ENCODE results near the gene FKBP9. TPM values are rescaled to one million over a fixed set of nuclear protein-coding genes. Genes with fewer than 3 reads are reported as not detected.
A peak's percentile ranks its signal among the peaks of the same experiment; 100 is the strongest.
"Not testable (repeated sequence)": the region's sequence is repeated elsewhere in the genome, so short reads cannot be mapped to it uniquely, and the experiment has no call there.

Gene FKBP9
- total RNA-seq, 1 experiment from 2014 or later = 17.4 TPM

- no peak overlapping the region for H3K4me3 ChIP-seq (ENCODE audit: insufficient read depth, low read depth, low read length)
- peak; percentile 57 for DNase-seq
- H3K27me3 ChIP-seq (ENCODE audit: control insufficient read depth, insufficient read depth, low read length) = peaks cover 74% of the 10 kb centered on the region
- H3K36me3 ChIP-seq (replicated peaks; ENCODE audit: control insufficient read depth, insufficient read depth, low read length) = no peaks in the 10 kb centered on the region
Measured at GRCh38 chr7:32941181-32941580, 16.1 kb upstream of the FKBP9 start.

- Histone ChIP-seq H3K27me3 (ENCODE audit: control insufficient read depth, insufficient read depth, low read length) (peaks cover 70% of the 10 kb centered on the region), H3K4me3 (ENCODE audit: insufficient read depth, low read depth, low read length) (peak overlapping the region; percentile 39), H3K36me3 (replicated peaks; ENCODE audit: control insufficient read depth, insufficient read depth, low read length) (no peaks in the 10 kb centered on the region)
- DNase-seq = peak; percentile 73
Measured at GRCh38 chr7:32941681-32942414, 15.4 kb upstream of the FKBP9 start.

GRCh38 chr7:32942415-32943251 lies 14.6 kb upstream of the FKBP9 start:
- Histone ChIP-seq H3K4me3 (ENCODE audit: insufficient read depth, low read depth, low read length) (peak overlapping the region; percentile 39), H3K36me3 (replicated peaks; ENCODE audit: control insufficient read depth, insufficient read depth, low read length) (no peaks in the 10 kb centered on the region), H3K27me3 (ENCODE audit: control insufficient read depth, insufficient read depth, low read length) (peaks cover 68% of the 10 kb centered on the region)
- peak; percentile 96 for DNase-seq

- no peak for DNase-seq
- H3K4me3 ChIP-seq (ENCODE audit: insufficient read depth, low read depth, low read length) = no peak overlapping the region
- H3K27me3 ChIP-seq (ENCODE audit: control insufficient read depth, insufficient read depth, low read length) = peaks cover 68% of the 10 kb centered on the region
- no peaks in the 10 kb centered on the region for H3K36me3 ChIP-seq (replicated peaks; ENCODE audit: control insufficient read depth, insufficient read depth, low read length)
Measured at GRCh38 chr7:32943252-32944030, 13.8 kb upstream of the FKBP9 start.

GRCh38 chr7:32947420-32947983 lies 9.7 kb upstream of the FKBP9 start:
- H3K27me3 ChIP-seq (ENCODE audit: control insufficient read depth, insufficient read depth, low read length) = peaks cover 49% of the 10 kb centered on the region
- DNase-seq = no peak
- H3K4me3 ChIP-seq (ENCODE audit: insufficient read depth, low read depth, low read length) = no peak overlapping the region
- no peaks in the 10 kb centered on the region for H3K36me3 ChIP-seq (replicated peaks; ENCODE audit: control insufficient read depth, insufficient read depth, low read length)

- Histone ChIP-seq H3K4me3 (ENCODE audit: insufficient read depth, low read depth, low read length) (no peak overlapping the region), H3K27me3 (ENCODE audit: control insufficient read depth, insufficient read depth, low read length) (peaks cover 43% of the 10 kb centered on the region), H3K36me3 (replicated peaks; ENCODE audit: control insufficient read depth, insufficient read depth, low read length) (no peaks in the 10 kb centered on the region)
- DNase-seq = no peak
Measured at GRCh38 chr7:32948202-32948601, 9.0 kb upstream of the FKBP9 start.

- Histone ChIP-seq H3K27me3 (ENCODE audit: control insufficient read depth, insufficient read depth, low read length) (peaks cover 19% of the 10 kb centered on the region), H3K36me3 (replicated peaks; ENCODE audit: control insufficient read depth, insufficient read depth, low read length) (no peaks in the 10 kb centered on the region), H3K4me3 (ENCODE audit: insufficient read depth, low read depth, low read length) (no peak overlapping the region)
- no peak for DNase-seq
Measured at GRCh38 chr7:32952876-32953275, 4.4 kb upstream of the FKBP9 start.

- H3K27me3 ChIP-seq (ENCODE audit: control insufficient read depth, insufficient read depth, low read length) = peaks cover 11% of the 10 kb centered on the region
- H3K36me3 ChIP-seq (replicated peaks; ENCODE audit: control insufficient read depth, insufficient read depth, low read length) = no peaks in the 10 kb centered on the region
- H3K4me3 ChIP-seq (ENCODE audit: insufficient read depth, low read depth, low read length) = peak overlapping the region; percentile 85
- DNase-seq = peak; percentile 49
Measured at GRCh38 chr7:32958046-32959025, 1.1 kb downstream of the FKBP9 start.

GRCh38 chr7:32963880-32964301 lies 6.7 kb downstream of the FKBP9 start:
- not testable (repeated sequence) for H3K4me3 ChIP-seq (ENCODE audit: insufficient read depth, low read depth, low read length); H3K36me3 ChIP-seq (replicated peaks; ENCODE audit: control insufficient read depth, insufficient read depth, low read length); H3K27me3 ChIP-seq (ENCODE audit: control insufficient read depth, insufficient read depth, low read length); DNase-seq

- not testable (repeated sequence) for DNase-seq; H3K36me3 ChIP-seq (replicated peaks; ENCODE audit: control insufficient read depth, insufficient read depth, low read length); H3K27me3 ChIP-seq (ENCODE audit: control insufficient read depth, insufficient read depth, low read length); H3K4me3 ChIP-seq (ENCODE audit: insufficient read depth, low read depth, low read length)
Measured at GRCh38 chr7:32964461-32965159, 7.4 kb downstream of the FKBP9 start.

GRCh38 chr7:32966489-32967267 lies 9.4 kb downstream of the FKBP9 start:
- H3K36me3 ChIP-seq (replicated peaks; ENCODE audit: control insufficient read depth, insufficient read depth, low read length); DNase-seq; H3K4me3 ChIP-seq (ENCODE audit: insufficient read depth, low read depth, low read length); H3K27me3 ChIP-seq (ENCODE audit: control insufficient read depth, insufficient read depth, low read length): not testable (repeated sequence)

- not testable (repeated sequence) for H3K36me3 ChIP-seq (replicated peaks; ENCODE audit: control insufficient read depth, insufficient read depth, low read length); DNase-seq; H3K4me3 ChIP-seq (ENCODE audit: insufficient read depth, low read depth, low read length); H3K27me3 ChIP-seq (ENCODE audit: control insufficient read depth, insufficient read depth, low read length)
Measured at GRCh38 chr7:32967268-32967582, 10.0 kb downstream of the FKBP9 start.
